GM19438 (cell line): ENCODE results near the gene ANKRD36C.
A peak's percentile ranks its signal among the peaks of the same experiment; 100 is the strongest.
"Not testable (repeated sequence)": the region's sequence is repeated elsewhere in the genome, so short reads cannot be mapped to it uniquely, and the experiment has no call there.

ENCODE experiments used
- ATAC-seq: cut with Tn5 transposase; IDR thresholded peaks from one replicate; pipeline ENCODE4 v1.9.1; 2021; ENCODE audit warnings: low read depth; ENCODE audit not compliant: unreplicated experiment

The ANKRD36C gene

GRCh38 chr2:96009833-96010232 is 18.2 kb upstream of the ANKRD36C start:
- not testable (repeated sequence) for ATAC-seq

- ATAC-seq: not testable (repeated sequence)
These were observed 16.4 kb upstream of the ANKRD36C start for GRCh38 chr2:96008051-96008450.

GRCh38 chr2:96006248-96006647 is 14.6 kb upstream of the ANKRD36C start:
- ATAC-seq: not testable (repeated sequence)

GRCh38 chr2:95992520-95993272 is 1.1 kb upstream of the ANKRD36C start:
- peak; percentile 46 for ATAC-seq

- peak; percentile 48 for ATAC-seq
These were observed 478 bp upstream of the ANKRD36C start for GRCh38 chr2:95992102-95992501.

- not testable (repeated sequence) for ATAC-seq
These were observed 740 bp downstream of the ANKRD36C start for GRCh38 chr2:95990884-95991283.

GRCh38 chr2:95951662-95952061 is 40.0 kb downstream of the ANKRD36C start:
- not testable (repeated sequence) for ATAC-seq

GRCh38 chr2:95948039-95948438 is 43.6 kb downstream of the ANKRD36C start:
- not testable (repeated sequence) for ATAC-seq

GRCh38 chr2:95939947-95940346 is 51.7 kb downstream of the ANKRD36C start:
- not testable (repeated sequence) for ATAC-seq

GRCh38 chr2:95930740-95931139 is 60.9 kb downstream of the ANKRD36C start:
- ATAC-seq: not testable (repeated sequence)

- not testable (repeated sequence) for ATAC-seq
These were observed 74.6 kb downstream of the ANKRD36C start for GRCh38 chr2:95917007-95917406.

GRCh38 chr2:95915131-95915530 is 76.5 kb downstream of the ANKRD36C start:
- not testable (repeated sequence) for ATAC-seq

GRCh38 chr2:95911431-95911830 is 80.2 kb downstream of the ANKRD36C start:
- not testable (repeated sequence) for ATAC-seq

- not testable (repeated sequence) for ATAC-seq
These were observed 97.2 kb downstream of the ANKRD36C start for GRCh38 chr2:95894443-95894842.

GRCh38 chr2:95867929-95868328 is 123.7 kb downstream of the ANKRD36C start:
- not testable (repeated sequence) for ATAC-seq

- ATAC-seq: not testable (repeated sequence)
These were observed 124.5 kb downstream of the ANKRD36C start for GRCh38 chr2:95867047-95867677.

- not testable (repeated sequence) for ATAC-seq
These were observed 129.5 kb downstream of the ANKRD36C start for GRCh38 chr2:95862121-95862520.

GRCh38 chr2:95836151-95836550 is 155.5 kb downstream of the ANKRD36C start:
- no peak for ATAC-seq

- not testable (repeated sequence) for ATAC-seq
These were observed 157.3 kb downstream of the ANKRD36C start for GRCh38 chr2:95834077-95835013.

- not testable (repeated sequence) for ATAC-seq
These were observed 167.4 kb downstream of the ANKRD36C start for GRCh38 chr2:95824218-95824617.

- ATAC-seq: not testable (repeated sequence)
These were observed 174.1 kb downstream of the ANKRD36C start for GRCh38 chr2:95817521-95817920.
